HG03103 (cell line): Measurements from ENCODE around the gene LYPD6B.

Experiments
- ATAC-seq: cut with Tn5 transposase; IDR thresholded peaks from one replicate; pipeline ENCODE4 v1.9.1; 2021; ENCODE audit warnings: low read depth; ENCODE audit not compliant: unreplicated experiment

The LYPD6B gene

DNA sequence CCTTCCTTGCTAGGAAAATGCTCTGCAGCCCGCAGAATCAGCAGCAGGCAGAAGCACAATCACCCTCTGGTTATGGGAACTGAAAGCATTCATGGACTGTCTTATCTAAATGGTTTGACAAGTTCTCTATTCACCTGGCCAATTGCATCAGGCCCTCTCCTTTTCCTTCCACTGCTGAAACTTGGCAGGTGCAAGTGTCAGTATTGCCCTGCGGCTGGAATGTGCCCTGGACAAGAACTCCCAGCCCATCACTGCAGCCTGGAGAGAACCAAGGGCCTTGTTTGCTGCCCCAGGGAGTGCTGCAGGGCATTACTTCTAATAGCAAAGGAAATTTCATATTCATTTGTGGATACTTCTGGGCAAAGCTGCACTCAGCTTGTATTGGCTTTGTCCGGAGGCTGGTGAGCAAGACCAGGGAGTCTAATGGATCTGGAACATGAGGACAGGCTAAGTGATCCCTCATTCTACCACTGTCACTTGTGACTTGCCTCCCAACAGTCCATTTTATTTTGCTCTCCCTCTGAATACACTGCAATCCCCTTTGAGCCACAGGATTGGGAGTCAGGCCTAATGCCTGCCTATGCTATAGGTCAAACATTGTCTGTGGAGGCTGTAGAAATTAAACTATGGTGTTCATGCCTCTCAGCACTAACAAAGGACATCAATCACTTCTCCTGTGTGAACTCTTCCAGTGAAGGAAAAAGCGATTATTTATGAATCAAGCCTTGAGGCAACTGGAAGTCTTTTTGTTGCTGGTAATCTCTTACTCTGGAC, 116.9 kb downstream of the LYPD6B start:
- no peak for ATAC-seq

GRCh38 chr2:149155988-149156387, 117.5 kb downstream of the LYPD6B start:
- ATAC-seq = no peak

DNA sequence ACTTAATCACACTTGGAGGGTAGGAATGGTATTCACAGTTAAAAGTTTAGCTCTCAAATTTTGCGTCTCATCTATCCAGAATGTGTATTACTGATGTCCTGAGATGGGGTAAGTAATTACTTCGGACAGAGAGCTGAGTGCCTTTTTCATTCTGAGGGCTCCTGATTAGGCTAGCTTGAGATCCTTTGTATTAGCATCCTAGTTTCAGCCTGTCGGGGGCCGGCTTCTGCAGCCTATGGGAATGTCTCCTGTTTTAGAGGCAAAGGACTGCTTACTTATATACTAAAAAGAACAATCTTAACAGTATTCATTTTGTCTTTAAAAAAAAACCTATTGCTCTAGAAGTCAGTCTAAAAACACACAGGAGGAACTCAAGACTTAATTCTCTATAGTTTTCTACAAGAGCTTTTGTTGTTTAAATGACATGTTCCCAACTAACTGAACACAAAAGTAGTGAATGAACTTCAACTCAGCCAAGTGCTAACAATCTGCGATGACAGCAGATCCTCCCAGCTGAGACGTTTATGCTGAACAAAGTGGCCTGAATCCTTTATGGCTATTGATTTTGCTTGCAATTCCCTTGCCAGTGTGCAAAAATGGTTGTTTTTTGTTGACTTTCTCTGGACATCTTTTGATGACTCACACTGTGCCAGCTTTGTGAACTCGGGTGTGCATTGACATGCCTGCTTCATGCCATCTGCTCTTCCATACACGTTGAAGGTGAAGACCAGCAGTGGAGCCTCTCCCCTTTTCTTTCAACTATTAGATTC, 118.7 kb downstream of the LYPD6B start:
- ATAC-seq = no peak

GRCh38 chr2:149158957-149159356, 120.5 kb downstream of the LYPD6B start:
- no peak for ATAC-seq

DNA sequence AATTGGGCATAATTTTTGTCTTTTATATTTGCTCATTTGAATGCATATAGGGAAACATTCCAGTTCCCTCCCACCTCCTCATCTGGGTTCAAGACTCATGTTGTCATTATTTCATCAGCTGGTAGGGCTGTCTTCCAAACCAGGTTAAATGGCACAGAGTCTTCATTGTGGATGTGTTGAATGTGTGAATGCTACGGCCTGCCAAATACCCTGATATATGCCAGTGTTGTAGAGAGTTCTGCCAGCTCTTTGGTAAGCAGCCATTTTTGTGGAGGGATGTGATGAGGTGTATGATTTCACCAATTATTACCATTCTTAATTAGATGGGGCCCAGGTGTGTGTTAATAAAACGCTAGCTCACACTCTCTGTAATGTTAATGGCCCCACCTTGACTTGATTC, 121.7 kb downstream of the LYPD6B start:
- ATAC-seq = no peak

- ATAC-seq = peak; percentile 99
Observed at GRCh38 chr2:149160701-149161217, 122.3 kb downstream of the LYPD6B start.

GRCh38 chr2:149161481-149162225, 123.2 kb downstream of the LYPD6B start:
- ATAC-seq = no peak

DNA sequence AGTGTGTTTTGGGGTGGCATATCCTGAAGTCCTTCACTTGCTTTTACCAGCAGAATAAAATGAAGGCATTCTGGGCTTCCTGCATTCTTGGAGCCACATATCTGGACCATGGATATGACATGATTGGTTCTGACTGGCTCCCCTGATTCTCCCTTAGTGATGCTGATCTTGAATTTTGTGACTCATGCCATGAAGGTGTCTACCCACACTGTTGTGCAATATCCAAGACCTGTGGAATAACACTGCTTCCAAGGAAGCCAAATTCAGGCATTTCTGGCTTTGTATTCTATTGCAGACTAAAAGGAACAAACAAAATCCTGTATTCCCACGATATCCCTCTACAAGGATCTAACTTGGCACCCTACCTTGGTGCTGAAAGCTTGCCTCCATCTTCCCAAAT, 125.8 kb downstream of the LYPD6B start:
- no peak for ATAC-seq

DNA sequence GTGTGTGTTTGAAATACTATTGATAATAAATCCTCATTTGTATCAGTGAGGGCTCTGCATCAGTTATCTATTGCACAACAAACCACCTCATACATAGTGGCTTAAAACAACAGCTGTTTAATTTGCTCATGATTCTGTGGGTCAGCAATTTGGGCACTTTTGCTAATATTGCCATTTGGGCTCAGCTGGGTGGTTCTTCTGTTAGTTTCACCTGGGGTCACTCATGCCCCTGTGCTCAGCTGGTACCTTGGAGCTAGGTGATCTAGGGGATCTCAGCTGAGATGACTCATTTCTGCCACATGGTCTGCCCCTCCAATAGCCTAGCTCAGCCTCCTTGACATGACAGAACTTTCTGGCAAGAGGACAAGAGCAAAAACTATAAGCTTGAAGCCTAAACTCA, 126.3 kb downstream of the LYPD6B start:
- ATAC-seq = no peak

DNA sequence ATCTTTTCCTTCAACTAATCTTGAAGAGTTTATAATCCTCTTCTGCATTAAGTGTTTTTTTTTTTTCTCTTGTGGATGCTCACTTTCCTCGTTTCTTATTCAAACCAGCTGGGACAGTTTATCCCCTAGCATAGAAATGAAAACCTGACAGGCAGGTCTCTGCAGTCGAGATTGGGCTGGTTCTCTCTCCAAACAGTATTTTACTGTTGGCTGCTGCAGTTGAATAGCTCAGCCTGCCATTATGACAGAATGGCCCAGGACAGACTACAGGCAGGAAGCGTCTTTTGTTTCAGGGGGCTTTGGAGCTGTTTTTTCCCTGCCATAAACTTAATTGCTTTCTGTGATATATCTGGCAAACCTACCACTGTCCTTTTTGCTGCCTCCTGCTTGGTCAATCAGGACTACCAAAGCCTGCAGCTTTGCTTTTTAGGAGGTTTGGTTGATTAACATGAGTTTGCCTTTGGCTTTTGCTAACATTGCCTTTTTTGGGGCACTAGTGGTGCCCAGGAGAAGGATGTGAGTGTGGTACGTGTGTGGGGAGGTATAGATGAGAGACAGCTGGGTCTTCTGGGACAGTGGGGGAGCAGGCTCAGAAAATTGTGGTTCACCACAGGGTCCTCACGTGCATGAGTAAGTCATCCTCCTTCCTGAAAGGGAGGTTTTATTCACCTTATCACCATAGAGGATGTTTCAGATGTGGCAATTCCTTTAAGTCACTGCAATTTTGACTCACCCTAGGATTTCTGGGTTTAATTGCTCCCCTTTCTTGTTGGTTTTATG, 128.7 kb downstream of the LYPD6B start:
- ATAC-seq = peak; percentile 59

DNA sequence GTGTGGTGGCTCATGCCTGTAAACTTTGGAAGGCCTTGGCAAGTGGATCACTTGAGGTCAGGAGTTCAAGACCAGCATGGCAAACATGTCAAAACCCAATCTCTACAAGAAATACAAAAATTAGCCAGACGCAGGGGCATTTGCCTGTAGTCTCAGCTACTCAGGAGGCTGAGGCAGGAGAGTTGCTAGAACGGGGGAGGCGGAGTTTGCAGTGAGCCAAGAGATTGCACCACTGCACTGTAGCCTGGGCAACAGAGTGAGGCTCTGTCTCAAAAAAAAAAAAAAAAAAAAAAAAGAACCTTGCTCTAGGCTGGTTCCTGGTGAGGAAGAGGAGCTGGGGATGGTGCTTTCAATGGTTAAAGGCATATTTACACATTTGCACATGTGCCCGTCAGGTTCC, 129.4 kb downstream of the LYPD6B start:
- ATAC-seq = no peak

- ATAC-seq = no peak
Observed at GRCh38 chr2:149169656-149170055, 131.2 kb downstream of the LYPD6B start.

DNA sequence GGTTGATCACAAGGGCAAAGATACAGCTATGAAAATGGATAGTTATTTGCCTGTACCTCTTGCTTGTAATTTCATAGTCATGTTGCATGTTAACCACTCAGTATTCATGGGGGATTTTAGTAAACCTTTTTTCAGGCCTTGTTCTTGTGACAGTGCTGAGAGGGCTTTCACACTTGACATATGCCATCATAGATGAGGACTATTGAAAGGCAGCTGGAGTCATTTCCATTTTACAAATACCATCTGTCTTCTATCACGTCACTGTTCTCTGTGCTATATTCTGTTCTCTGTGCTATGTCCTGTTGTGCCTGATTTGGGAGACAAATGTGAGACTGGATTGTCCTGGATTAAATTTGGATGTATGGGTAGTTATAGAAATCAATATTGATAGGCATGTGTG, 131.7 kb downstream of the LYPD6B start:
- no peak for ATAC-seq

DNA sequence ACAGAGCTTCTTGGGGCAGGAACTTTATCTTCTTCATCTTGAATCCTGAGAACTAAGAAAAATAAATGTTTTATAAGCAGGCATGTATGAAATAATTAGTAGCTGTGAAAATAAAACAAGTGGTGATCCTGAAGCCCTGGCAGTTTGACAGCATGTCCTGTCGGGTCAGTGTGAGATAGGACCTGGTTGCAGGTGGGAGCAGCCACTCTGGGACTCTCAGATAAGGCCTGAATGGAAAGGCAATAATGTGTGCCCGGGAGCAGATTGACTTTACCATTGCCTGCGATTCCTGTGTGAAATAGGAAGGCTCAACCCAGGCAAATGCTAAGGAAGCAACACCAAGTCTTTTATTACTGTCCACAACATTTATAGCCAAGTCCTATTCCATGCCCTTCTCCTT, 132.4 kb downstream of the LYPD6B start:
- no peak for ATAC-seq

DNA sequence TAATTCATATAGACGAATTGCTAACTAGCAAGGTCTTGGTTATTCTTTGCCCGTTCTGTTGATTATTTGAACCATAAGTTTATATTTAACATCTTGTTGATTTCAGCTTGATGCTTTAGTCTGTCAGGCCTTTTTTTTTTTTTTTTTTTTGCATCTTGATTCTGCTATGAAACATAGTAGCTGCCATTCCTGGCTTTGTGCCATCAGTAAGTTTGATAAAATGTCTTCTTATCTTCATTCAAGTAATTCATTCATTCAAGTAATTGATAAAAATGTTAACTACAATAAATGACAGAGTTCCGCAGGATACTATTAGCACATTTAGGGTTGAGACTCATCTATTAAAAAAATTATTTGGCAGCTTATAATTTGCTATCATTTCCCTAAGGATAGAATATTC, 134.7 kb downstream of the LYPD6B start:
- ATAC-seq = no peak

- no peak for ATAC-seq
Observed at GRCh38 chr2:149175956-149176355, 137.5 kb downstream of the LYPD6B start.

GRCh38 chr2:149178612-149179011, 140.1 kb downstream of the LYPD6B start:
- no peak for ATAC-seq

DNA sequence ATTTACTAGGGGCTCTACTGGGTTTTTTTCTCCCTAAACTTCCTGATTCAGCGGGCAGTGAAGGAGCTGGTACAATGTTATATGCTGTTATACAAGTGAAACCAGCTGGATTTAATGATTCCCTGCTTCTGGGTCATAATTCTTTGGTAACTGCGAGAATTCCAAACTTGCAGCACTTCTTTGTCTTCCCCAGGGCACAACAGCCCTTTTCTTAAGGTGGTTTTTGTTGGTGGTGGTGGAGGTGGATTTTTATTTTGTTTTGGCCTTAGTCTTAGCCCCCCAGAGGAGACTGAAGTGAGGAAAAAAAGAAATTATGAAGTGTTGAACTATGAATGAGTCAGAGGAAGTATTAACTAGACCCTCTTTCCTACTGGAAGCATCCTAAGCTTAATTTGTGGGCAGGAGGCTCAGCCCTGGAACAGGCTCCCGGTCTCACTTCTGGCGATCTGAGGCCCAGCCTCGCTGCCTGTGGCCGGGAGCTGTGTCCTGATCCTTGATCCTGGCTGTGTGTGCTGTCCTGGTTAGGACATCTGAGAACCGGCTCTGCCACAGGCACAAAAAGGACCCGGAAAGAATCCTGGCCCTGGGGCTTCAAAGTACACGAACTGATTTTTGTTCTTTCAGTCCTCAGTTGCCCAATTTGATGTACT, 141.9 kb downstream of the LYPD6B start:
- ATAC-seq = no peak

DNA sequence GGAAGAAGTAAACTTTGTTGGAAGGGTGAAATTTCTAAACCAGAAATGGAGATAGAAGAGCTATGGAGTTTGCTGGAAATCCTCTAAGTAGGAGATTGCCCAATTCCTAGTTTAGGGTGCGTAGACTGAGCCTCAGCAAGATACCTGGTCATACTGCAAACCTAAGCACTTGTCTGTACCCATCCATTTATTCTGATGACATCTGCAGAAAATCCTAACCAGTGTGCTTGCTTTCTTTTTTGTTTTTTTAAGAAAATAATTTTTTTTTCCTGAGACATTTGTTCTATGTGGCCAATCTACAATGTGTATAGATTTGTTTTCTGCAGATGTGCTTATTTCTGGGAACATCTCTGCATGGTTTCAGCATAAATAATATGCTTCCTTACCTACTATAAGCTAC, 144.7 kb downstream of the LYPD6B start:
- ATAC-seq = no peak

DNA sequence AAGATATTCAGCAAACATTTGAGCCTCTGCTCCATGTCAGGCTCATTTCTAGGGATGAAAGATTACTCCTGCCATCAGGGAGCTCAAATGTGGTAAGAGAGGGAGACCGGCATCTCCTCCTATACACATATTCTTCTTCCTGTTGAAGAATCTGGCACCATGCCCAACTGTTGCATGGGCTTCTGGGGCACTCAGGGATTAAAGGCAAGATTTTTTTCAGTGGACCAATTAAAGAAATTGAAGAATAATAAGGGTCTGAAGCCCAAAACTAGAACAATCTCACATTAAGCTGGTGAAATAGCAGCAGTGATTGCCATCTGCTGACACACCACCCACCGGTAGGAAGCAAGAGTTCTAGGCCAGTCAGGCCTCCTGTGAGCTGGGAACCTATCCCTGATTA, 146.5 kb downstream of the LYPD6B start:
- no peak for ATAC-seq
